Measurements from ENCODE around the gene ZBTB47.

The ZBTB47 gene

DNA sequence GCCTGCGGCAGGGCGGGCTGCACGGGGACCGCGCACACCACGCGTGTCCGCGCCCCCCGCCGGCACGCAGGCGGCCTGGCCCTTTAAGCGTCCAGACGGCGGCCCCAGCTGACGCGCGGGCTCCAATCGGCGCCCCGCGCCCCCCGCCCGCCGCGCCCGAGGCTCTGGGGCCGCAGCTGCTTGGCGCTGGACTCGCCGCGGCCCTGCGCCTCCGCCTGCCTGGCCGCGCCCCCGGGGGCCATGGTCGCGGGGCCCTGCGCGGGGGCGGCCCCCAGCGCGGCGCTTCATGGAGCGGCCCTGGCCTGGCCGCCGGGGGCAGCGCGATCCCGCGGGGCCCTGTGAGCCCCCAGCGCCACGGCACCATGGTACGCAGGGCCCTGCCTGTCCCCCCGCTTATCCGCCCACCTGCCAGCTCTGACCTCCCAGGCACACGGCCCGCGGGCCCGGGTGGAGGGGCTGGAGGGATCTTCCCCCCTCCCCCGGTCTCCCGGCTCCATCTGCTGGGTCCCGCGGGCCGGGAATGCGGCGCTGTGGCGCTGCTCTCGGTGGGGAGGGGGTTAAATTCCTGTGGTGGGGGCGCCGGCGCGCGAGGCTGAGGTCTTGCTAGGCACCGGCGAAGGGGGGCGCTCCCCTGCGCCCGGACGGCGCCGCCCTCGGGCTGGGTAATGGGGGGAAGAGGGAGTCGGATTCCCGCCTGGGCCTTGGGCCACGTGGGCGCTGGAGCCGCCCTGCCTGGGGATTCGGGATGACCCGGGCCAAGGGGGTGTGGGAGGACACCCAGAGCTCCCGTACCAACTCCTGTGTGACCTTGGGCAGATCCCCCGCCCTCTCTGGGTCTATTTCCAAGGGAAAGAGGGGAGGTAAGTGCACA lies 1.1 kb downstream of the ZBTB47 start:
- ChIA-PET CTCF (interaction anchor here (0.7 to 2.5 kb wide), 4 partner anchors 11 to 91 kb away, joined by 3 to 9 read pairs (median 4); no protein-coding TSS in a partner anchor), POLR2A (interaction anchor here (0.7 kb wide), 1 partner anchor 15 kb away, joined by 3 read pairs; no protein-coding TSS in a partner anchor)
- DNase-seq (ENCODE audit: low read depth, low spot score): no peak
- TF ChIP-seq, protein P1, sequence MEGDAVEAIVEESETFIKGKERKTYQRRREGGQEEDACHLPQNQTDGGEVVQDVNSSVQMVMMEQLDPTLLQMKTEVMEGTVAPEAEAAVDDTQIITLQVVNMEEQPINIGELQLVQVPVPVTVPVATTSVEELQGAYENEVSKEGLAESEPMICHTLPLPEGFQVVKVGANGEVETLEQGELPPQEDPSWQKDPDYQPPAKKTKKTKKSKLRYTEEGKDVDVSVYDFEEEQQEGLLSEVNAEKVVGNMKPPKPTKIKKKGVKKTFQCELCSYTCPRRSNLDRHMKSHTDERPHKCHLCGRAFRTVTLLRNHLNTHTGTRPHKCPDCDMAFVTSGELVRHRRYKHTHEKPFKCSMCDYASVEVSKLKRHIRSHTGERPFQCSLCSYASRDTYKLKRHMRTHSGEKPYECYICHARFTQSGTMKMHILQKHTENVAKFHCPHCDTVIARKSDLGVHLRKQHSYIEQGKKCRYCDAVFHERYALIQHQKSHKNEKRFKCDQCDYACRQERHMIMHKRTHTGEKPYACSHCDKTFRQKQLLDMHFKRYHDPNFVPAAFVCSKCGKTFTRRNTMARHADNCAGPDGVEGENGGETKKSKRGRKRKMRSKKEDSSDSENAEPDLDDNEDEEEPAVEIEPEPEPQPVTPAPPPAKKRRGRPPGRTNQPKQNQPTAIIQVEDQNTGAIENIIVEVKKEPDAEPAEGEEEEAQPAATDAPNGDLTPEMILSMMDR (IDR thresholded peaks at IDR 0.05; ENCODE audit: insufficient read depth, low read length, missing control alignments): peak; percentile 41
- H3K4me3 ChIP-seq (ENCODE audit: low read depth, low read length): peak overlapping the region; percentile 78

DNA sequence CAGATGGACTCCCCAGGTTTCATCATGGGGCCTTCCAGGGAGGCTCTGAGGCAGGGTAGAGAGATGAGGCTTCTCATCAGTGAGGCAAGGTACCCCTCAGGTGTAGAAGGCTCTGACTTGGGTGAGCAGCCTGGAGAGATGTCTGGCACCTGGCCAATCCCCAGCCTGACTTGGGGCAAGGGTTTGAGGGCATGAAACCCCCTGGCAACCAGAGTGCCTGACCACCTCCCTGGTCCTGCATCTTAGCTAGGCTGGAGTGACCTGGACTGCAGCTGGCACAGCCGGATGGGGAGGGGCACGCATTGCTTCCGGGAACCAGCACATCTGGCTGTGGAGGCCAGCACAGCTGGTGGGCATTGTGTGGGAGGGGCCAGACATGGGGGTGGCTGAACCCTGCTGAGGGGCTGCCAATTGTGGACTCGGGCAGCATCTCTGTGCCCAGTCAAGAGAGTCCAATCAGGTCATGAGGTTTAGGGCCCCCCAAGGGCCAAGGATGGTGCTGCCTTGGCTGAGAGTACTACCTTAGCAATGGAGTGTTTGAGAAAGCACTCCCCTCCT lies 1.9 kb downstream of the ZBTB47 start:
- TF ChIP-seq, protein P1 (IDR thresholded peaks at IDR 0.05; ENCODE audit: insufficient read depth, low read length, missing control alignments): no peak
- H3K4me3 ChIP-seq (ENCODE audit: low read depth, low read length): peak overlapping the region; percentile 78

DNA sequence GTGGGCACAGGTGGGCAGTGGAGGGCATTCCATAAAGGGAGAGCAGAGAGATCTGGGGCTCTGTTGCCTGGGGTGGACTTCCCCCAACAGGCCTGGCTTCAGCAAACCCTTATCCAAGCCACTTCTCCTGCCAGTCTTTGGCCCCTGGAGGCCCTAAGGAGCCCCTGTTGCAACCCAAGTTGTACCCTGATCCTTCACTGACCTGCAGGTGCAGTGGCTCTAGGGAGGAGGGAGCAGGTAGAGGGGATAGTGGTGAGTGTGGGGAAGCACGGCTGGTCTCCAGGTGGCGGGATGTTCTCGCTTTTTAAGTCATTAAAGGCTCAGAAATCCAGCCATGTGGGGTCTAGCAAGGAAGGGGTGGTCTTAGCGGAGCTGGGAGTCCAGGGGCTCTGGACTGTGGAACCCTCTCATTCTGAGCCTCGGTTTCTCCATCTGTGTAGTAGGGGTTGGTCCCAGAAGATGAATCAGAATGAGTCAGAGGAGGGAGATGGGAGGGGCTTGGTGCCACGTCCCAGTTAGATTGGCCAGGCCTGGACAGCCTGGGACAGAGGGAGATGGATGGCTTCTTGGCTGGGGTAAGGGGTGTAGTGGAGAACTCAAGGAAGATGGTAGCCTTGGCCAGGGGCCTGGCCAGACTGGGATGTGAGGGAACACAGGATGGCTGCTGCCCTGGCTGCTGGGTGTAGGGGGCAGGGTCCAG lies 2.6 kb downstream of the ZBTB47 start:
- H3K4me3 ChIP-seq (ENCODE audit: low read depth, low read length): peak overlapping the region; percentile 78
- ChIA-PET POLR2A (no interaction called here), CTCF (interaction anchor here (2.5 kb wide), 1 partner anchor 10 kb away, joined by 9 read pairs; no protein-coding TSS in a partner anchor)
- TF ChIP-seq, protein P1 (IDR thresholded peaks at IDR 0.05; ENCODE audit: insufficient read depth, low read length, missing control alignments): no peak
- no peak for DNase-seq (ENCODE audit: low read depth, low spot score)

More for the DNA sequence above, 1.9 kb downstream of the ZBTB47 start:
- CTCF ChIA-PET: interaction anchor here (1.6 to 2.5 kb wide), 2 partner anchors 11 to 90 kb away, joined by 6 to 9 read pairs; no protein-coding TSS in a partner anchor
- no peak for DNase-seq (ENCODE audit: low read depth, low spot score)
- POLR2A ChIA-PET: no interaction called here

DNA sequence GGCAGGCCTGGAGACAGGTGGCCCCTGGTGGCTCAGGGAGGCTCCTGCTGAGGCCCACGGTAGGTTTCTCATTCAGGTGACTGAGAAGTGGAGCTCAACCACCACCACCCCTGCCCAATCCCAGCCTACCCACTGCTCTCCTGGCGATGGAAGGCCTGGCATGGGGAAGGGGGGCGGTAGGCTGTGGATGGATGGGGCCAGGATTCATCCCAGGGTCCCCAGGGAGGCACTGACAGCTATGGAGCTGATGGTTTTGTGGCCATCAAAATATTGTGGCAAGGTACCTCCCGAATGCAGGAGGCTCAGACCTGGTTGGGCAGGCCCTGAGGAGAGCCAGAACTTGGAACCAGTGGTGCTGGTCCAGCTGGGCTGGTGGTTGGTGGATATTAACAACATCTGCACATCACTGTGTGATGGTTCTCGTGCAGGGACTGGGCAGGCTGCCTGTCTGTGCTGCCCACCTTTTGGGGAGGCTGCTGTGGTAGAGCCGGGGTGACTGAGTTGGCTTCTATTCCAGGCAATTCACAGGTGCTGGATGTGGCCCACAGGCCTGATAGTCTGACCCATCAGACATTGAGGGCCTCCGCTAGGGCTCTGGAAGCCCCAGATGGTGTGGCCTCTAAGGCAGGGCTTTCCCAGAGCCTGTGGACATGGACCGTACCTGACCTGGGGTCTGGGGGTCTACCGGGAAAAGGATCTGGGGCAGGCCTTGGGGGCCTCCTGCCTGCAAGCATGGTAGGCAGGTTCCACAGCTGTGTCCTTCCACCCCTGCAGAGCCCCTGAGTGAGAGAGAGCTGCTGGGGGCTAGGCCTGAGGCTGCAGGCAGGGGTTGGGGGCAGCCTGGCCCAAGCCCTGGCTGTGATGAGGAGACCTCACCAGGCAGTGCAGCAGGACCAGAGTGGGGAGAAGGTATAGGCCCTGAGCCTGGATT lies 3.4 kb downstream of the ZBTB47 start:
- CTCF ChIA-PET: no interaction called here
- DNase-seq (ENCODE audit: low read depth, low spot score): no peak
- no peak overlapping the region for H3K4me3 ChIP-seq (ENCODE audit: low read depth, low read length)
- POLR2A ChIA-PET: no interaction called here
- TF ChIP-seq, protein P1 (IDR thresholded peaks at IDR 0.05; ENCODE audit: insufficient read depth, low read length, missing control alignments): no peak

DNA sequence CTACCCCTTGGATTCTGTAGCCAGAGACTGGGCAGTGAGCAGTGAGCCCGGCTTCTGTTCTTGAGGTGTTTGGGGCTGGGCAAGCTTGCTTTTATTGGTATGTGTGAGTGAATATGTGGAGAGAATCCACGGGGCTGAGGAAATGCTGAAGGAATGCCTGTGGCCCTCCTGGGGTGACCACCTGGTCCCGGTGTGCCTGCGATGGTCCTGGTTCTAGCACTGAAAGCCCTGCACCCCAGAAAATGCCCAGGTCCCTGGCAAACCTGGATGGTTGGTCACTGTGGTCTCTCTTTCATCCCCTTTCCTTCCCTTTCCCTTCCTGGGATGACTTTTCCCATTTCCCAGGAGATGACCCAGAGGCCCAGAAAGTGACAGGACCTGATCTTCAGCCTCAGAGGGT lies 4.2 kb downstream of the ZBTB47 start:
- H3K4me3 ChIP-seq (ENCODE audit: low read depth, low read length): no peak overlapping the region
- CTCF ChIA-PET: no interaction called here
- DNase-seq (ENCODE audit: low read depth, low spot score): no peak
- TF ChIP-seq, protein P1 (IDR thresholded peaks at IDR 0.05; ENCODE audit: insufficient read depth, low read length, missing control alignments): no peak
- POLR2A ChIA-PET: no interaction called here

Measured in AG04449 (cell line).